Mammary epithelial cell (primary cell): ENCODE measurements around the gene ACKR3.

Experiments used
- EZH2 ChIP-seq: IDR thresholded peaks from 2 replicates; pipeline ENCODE4 v1.6.1; 2012; ENCODE audit warnings: low read length, inconsistent platforms, borderline replicate concordance
- TF ChIP-seq, protein P1 (sequence below), 2 donors: IDR thresholded peaks in 1 of 2; conservative IDR thresholded peaks in 1 of 2; 2 replicates each; pipeline ENCODE4 v1.5.1; 2011 to 2012; ENCODE audit warnings: inconsistent platforms in 2 of 2, low read length in 2 of 2, mild to moderate bottlenecking in 2 of 2, control low read depth in 1 of 2, low read depth in 1 of 2; ENCODE audit not compliant: insufficient read depth in 1 of 2; ENCODE audit errors: extremely low read depth in 1 of 2

DNA sequence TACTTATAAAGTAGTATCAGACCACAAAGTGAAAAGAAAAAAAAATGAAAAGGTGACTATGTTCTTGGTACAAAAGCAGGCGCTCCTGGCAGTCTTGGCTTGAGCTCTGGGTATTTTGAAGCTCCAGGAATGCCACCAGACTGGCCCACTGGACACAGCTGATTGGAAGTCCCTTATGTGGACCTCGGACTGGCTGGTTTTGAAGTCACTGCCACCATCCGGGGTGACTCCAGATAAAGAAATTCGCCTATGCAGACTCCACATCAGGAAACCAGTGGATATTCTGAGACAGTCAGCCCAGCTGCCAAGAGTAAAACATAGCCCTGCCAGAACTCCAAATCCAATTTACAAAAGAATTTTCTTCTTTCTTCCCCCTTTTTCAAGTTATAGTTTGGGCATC, 28.0 kb downstream of the ACKR3 start:
- TF ChIP-seq, protein P1, sequence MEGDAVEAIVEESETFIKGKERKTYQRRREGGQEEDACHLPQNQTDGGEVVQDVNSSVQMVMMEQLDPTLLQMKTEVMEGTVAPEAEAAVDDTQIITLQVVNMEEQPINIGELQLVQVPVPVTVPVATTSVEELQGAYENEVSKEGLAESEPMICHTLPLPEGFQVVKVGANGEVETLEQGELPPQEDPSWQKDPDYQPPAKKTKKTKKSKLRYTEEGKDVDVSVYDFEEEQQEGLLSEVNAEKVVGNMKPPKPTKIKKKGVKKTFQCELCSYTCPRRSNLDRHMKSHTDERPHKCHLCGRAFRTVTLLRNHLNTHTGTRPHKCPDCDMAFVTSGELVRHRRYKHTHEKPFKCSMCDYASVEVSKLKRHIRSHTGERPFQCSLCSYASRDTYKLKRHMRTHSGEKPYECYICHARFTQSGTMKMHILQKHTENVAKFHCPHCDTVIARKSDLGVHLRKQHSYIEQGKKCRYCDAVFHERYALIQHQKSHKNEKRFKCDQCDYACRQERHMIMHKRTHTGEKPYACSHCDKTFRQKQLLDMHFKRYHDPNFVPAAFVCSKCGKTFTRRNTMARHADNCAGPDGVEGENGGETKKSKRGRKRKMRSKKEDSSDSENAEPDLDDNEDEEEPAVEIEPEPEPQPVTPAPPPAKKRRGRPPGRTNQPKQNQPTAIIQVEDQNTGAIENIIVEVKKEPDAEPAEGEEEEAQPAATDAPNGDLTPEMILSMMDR (conservative IDR thresholded peaks at IDR 0.05 in 1 of 2, IDR thresholded peaks at IDR 0.05 in 1 of 2; ENCODE audit: extremely low read depth in 1 of 2, insufficient read depth in 1 of 2, low read depth in 1 of 2, low read length in 2 of 2), result no peak
- no peak for TF ChIP-seq EZH2
